HG03460 (cell line): ENCODE results near the gene PTPRM.
A peak's percentile ranks its signal among the peaks of the same experiment; 100 is the strongest.

Source experiments
- ATAC-seq: cut with Tn5 transposase; IDR thresholded peaks from one replicate; pipeline ENCODE4 v1.9.1; 2021; ENCODE audit not compliant: unreplicated experiment

PTPRM gene

GRCh38 chr18:7789856-7790552 is 222.9 kb downstream of the PTPRM start:
- no peak for ATAC-seq

- no peak for ATAC-seq
These were observed 226.0 kb downstream of the PTPRM start for GRCh38 chr18:7793100-7793499.

GRCh38 chr18:7803956-7804469 is 236.9 kb downstream of the PTPRM start:
- ATAC-seq: no peak

- no peak for ATAC-seq
These were observed 238.0 kb downstream of the PTPRM start for GRCh38 chr18:7805096-7805495.

- ATAC-seq: no peak
These were observed 238.8 kb downstream of the PTPRM start for GRCh38 chr18:7805880-7806279.

- ATAC-seq: no peak
These were observed 240.9 kb downstream of the PTPRM start for GRCh38 chr18:7807936-7808453.

GRCh38 chr18:7808992-7809391 is 241.9 kb downstream of the PTPRM start:
- ATAC-seq: no peak

GRCh38 chr18:7809455-7809854 is 242.3 kb downstream of the PTPRM start:
- ATAC-seq: no peak

GRCh38 chr18:7809978-7810377 is 242.9 kb downstream of the PTPRM start:
- ATAC-seq: no peak

GRCh38 chr18:7812431-7813063 is 245.4 kb downstream of the PTPRM start:
- no peak for ATAC-seq

GRCh38 chr18:7813131-7813530 is 246.0 kb downstream of the PTPRM start:
- no peak for ATAC-seq

- no peak for ATAC-seq
These were observed 247.7 kb downstream of the PTPRM start for GRCh38 chr18:7814754-7815315.

GRCh38 chr18:7815787-7816186 is 248.7 kb downstream of the PTPRM start:
- no peak for ATAC-seq

GRCh38 chr18:7817575-7818230 is 250.6 kb downstream of the PTPRM start:
- no peak for ATAC-seq

- ATAC-seq: no peak
These were observed 254.7 kb downstream of the PTPRM start for GRCh38 chr18:7821784-7822183.

GRCh38 chr18:7822435-7823331 is 255.6 kb downstream of the PTPRM start:
- peak; percentile 82 for ATAC-seq

GRCh38 chr18:7824970-7825369 is 257.9 kb downstream of the PTPRM start:
- no peak for ATAC-seq

- ATAC-seq: no peak
These were observed 263.4 kb downstream of the PTPRM start for GRCh38 chr18:7830468-7830867.

GRCh38 chr18:7839548-7839947 is 272.4 kb downstream of the PTPRM start:
- ATAC-seq: no peak

GRCh38 chr18:7840411-7840810 is 273.3 kb downstream of the PTPRM start:
- ATAC-seq: no peak
